ENCODE data around the gene BLNK.

The BLNK gene

GRCh38 chr10:96276426-96276825, 5.1 kb upstream of the BLNK start:
- Histone ChIP-seq H3K4me1 (ENCODE audit: control insufficient read depth in 5 of 5, insufficient read depth in 5 of 5, low read length in 5 of 5) (peaks cover 0 to 34% (median 22%) of the 10 kb centered on the region in 5 donors), H3K27me3 (ENCODE audit: control insufficient read depth in 5 of 5, insufficient read depth in 4 of 5, low read length in 5 of 5) (no peaks in the 10 kb centered on the region), H3K9me3 (ENCODE audit: control insufficient read depth in 5 of 5, low read length in 5 of 5) (no peaks in the 10 kb centered on the region), H3K4me3 (ENCODE audit: low read depth in 1 of 5, low read length in 5 of 5) (no peak overlapping the region), H3K9ac (ENCODE audit: low read length in 5 of 5) (no peak overlapping the region), H3K27ac (ENCODE audit: low read depth, low read length) (no peak overlapping the region), H3K36me3 (ENCODE audit: control insufficient read depth in 5 of 5, insufficient read depth in 5 of 5, low read length in 5 of 5) (no peaks in the 10 kb centered on the region)

- Histone ChIP-seq H3K4me1 (ENCODE audit: control insufficient read depth in 5 of 5, insufficient read depth in 5 of 5, low read length in 5 of 5) (peaks cover 0 to 39% (median 27%) of the 10 kb centered on the region in 5 donors), H3K9me3 (ENCODE audit: control insufficient read depth in 5 of 5, low read length in 5 of 5) (no peaks in the 10 kb centered on the region), H3K4me3 (ENCODE audit: low read depth in 1 of 5, low read length in 5 of 5) (no peak overlapping the region), H3K27me3 (ENCODE audit: control insufficient read depth in 5 of 5, insufficient read depth in 4 of 5, low read length in 5 of 5) (no peaks in the 10 kb centered on the region), H3K36me3 (ENCODE audit: control insufficient read depth in 5 of 5, insufficient read depth in 5 of 5, low read length in 5 of 5) (no peaks in the 10 kb centered on the region), H3K27ac (ENCODE audit: low read depth, low read length) (no peak overlapping the region), H3K9ac (ENCODE audit: low read length in 5 of 5) (no peak overlapping the region)
Observed at GRCh38 chr10:96275685-96276418, 4.5 kb upstream of the BLNK start.

- H3K9ac ChIP-seq (ENCODE audit: low read length in 5 of 5), result no peak overlapping the region
Observed at GRCh38 chr10:96272316-96273280, 1.2 kb upstream of the BLNK start.

GRCh38 chr10:96270571-96270970, 798 bp downstream of the BLNK start:
- peaks cover 0 to 28% (median 22%) of the 10 kb centered on the region in 5 donors for H3K4me1 ChIP-seq (ENCODE audit: control insufficient read depth in 5 of 5, insufficient read depth in 5 of 5, low read length in 5 of 5)
- H3K27ac ChIP-seq (ENCODE audit: low read depth, low read length), result peak overlapping the region; percentile 66
- H3K9me3 ChIP-seq (ENCODE audit: control insufficient read depth in 5 of 5, low read length in 5 of 5), result no peaks in the 10 kb centered on the region
- H3K9ac ChIP-seq (ENCODE audit: low read length in 5 of 5), result no peak overlapping the region
- H3K36me3 ChIP-seq (ENCODE audit: control insufficient read depth in 5 of 5, insufficient read depth in 5 of 5, low read length in 5 of 5), result no peaks in the 10 kb centered on the region
- peak overlapping the region in 3 of 5 donors; percentile 12 to 45 (median 30) for H3K4me3 ChIP-seq (ENCODE audit: low read depth in 1 of 5, low read length in 5 of 5)
- no peaks in the 10 kb centered on the region for H3K27me3 ChIP-seq (ENCODE audit: control insufficient read depth in 5 of 5, insufficient read depth in 4 of 5, low read length in 5 of 5)

More at GRCh38 chr10:96272316-96273280, 1.2 kb upstream of the BLNK start:
- H3K27me3 ChIP-seq (ENCODE audit: control insufficient read depth in 5 of 5, insufficient read depth in 4 of 5, low read length in 5 of 5), result no peaks in the 10 kb centered on the region
- H3K9me3 ChIP-seq (ENCODE audit: control insufficient read depth in 5 of 5, low read length in 5 of 5), result no peaks in the 10 kb centered on the region
- H3K36me3 ChIP-seq (ENCODE audit: control insufficient read depth in 5 of 5, insufficient read depth in 5 of 5, low read length in 5 of 5), result no peaks in the 10 kb centered on the region
- H3K4me1 ChIP-seq (ENCODE audit: control insufficient read depth in 5 of 5, insufficient read depth in 5 of 5, low read length in 5 of 5), result peaks cover 0 to 37% (median 27%) of the 10 kb centered on the region in 5 donors
- H3K4me3 ChIP-seq (ENCODE audit: low read depth in 1 of 5, low read length in 5 of 5), result peak overlapping the region in 1 of 5 donors; percentile 1
- peak overlapping the region; percentile 66 for H3K27ac ChIP-seq (ENCODE audit: low read depth, low read length)

- H3K27ac ChIP-seq (ENCODE audit: low read depth, low read length), result no peak overlapping the region
- H3K9me3 ChIP-seq (ENCODE audit: control insufficient read depth in 5 of 5, low read length in 5 of 5), result no peaks in the 10 kb centered on the region
- peak overlapping the region in 3 of 5 donors; percentile 30 to 44 (median 32) for H3K4me3 ChIP-seq (ENCODE audit: low read depth in 1 of 5, low read length in 5 of 5)
- peak overlapping the region in 1 of 5 donors; percentile 20 for H3K9ac ChIP-seq (ENCODE audit: low read length in 5 of 5)
- peaks cover 0 to 27% (median 22%) of the 10 kb centered on the region in 5 donors for H3K4me1 ChIP-seq (ENCODE audit: control insufficient read depth in 5 of 5, insufficient read depth in 5 of 5, low read length in 5 of 5)
- no peaks in the 10 kb centered on the region for H3K27me3 ChIP-seq (ENCODE audit: control insufficient read depth in 5 of 5, insufficient read depth in 4 of 5, low read length in 5 of 5)
- H3K36me3 ChIP-seq (ENCODE audit: control insufficient read depth in 5 of 5, insufficient read depth in 5 of 5, low read length in 5 of 5), result no peaks in the 10 kb centered on the region
Observed at GRCh38 chr10:96269438-96270300, 1.7 kb downstream of the BLNK start.

GRCh38 chr10:96268341-96268909, 2.9 kb downstream of the BLNK start:
- no peak overlapping the region for H3K27ac ChIP-seq (ENCODE audit: low read depth, low read length)
- no peak overlapping the region for H3K4me3 ChIP-seq (ENCODE audit: low read depth in 1 of 5, low read length in 5 of 5)
- no peaks in the 10 kb centered on the region for H3K9me3 ChIP-seq (ENCODE audit: control insufficient read depth in 5 of 5, low read length in 5 of 5)
- H3K4me1 ChIP-seq (ENCODE audit: control insufficient read depth in 5 of 5, insufficient read depth in 5 of 5, low read length in 5 of 5), result peaks cover 0 to 27% (median 21%) of the 10 kb centered on the region in 5 donors
- no peak overlapping the region for H3K9ac ChIP-seq (ENCODE audit: low read length in 5 of 5)
- no peaks in the 10 kb centered on the region for H3K27me3 ChIP-seq (ENCODE audit: control insufficient read depth in 5 of 5, insufficient read depth in 4 of 5, low read length in 5 of 5)
- H3K36me3 ChIP-seq (ENCODE audit: control insufficient read depth in 5 of 5, insufficient read depth in 5 of 5, low read length in 5 of 5), result no peaks in the 10 kb centered on the region

GRCh38 chr10:96267234-96267705, 4.1 kb downstream of the BLNK start:
- Histone ChIP-seq H3K9me3 (ENCODE audit: control insufficient read depth in 5 of 5, low read length in 5 of 5) (no peaks in the 10 kb centered on the region), H3K27me3 (ENCODE audit: control insufficient read depth in 5 of 5, insufficient read depth in 4 of 5, low read length in 5 of 5) (no peaks in the 10 kb centered on the region), H3K36me3 (ENCODE audit: control insufficient read depth in 5 of 5, insufficient read depth in 5 of 5, low read length in 5 of 5) (no peaks in the 10 kb centered on the region), H3K27ac (ENCODE audit: low read depth, low read length) (no peak overlapping the region), H3K4me1 (ENCODE audit: control insufficient read depth in 5 of 5, insufficient read depth in 5 of 5, low read length in 5 of 5) (peaks cover 0 to 21% (median 13%) of the 10 kb centered on the region in 5 donors), H3K9ac (ENCODE audit: low read length in 5 of 5) (no peak overlapping the region), H3K4me3 (ENCODE audit: low read depth in 1 of 5, low read length in 5 of 5) (no peak overlapping the region)

GRCh38 chr10:96266118-96266770, 5.1 kb downstream of the BLNK start:
- H3K9me3 ChIP-seq (ENCODE audit: control insufficient read depth in 5 of 5, low read length in 5 of 5), result no peaks in the 10 kb centered on the region
- no peaks in the 10 kb centered on the region for H3K36me3 ChIP-seq (ENCODE audit: control insufficient read depth in 5 of 5, insufficient read depth in 5 of 5, low read length in 5 of 5)
- H3K4me1 ChIP-seq (ENCODE audit: control insufficient read depth in 5 of 5, insufficient read depth in 5 of 5, low read length in 5 of 5), result peaks cover 0 to 12% (median 3%) of the 10 kb centered on the region in 5 donors
- H3K27ac ChIP-seq (ENCODE audit: low read depth, low read length), result no peak overlapping the region
- H3K27me3 ChIP-seq (ENCODE audit: control insufficient read depth in 5 of 5, insufficient read depth in 4 of 5, low read length in 5 of 5), result no peaks in the 10 kb centered on the region
- H3K9ac ChIP-seq (ENCODE audit: low read length in 5 of 5), result no peak overlapping the region
- H3K4me3 ChIP-seq (ENCODE audit: low read depth in 1 of 5, low read length in 5 of 5), result no peak overlapping the region

GRCh38 chr10:96264938-96265337, 6.4 kb downstream of the BLNK start:
- peaks cover 0 to 11% (median 0%) of the 10 kb centered on the region in 5 donors for H3K4me1 ChIP-seq (ENCODE audit: control insufficient read depth in 5 of 5, insufficient read depth in 5 of 5, low read length in 5 of 5)
- H3K27me3 ChIP-seq (ENCODE audit: control insufficient read depth in 5 of 5, insufficient read depth in 4 of 5, low read length in 5 of 5), result no peaks in the 10 kb centered on the region

More at GRCh38 chr10:96264938-96265337, 6.4 kb downstream of the BLNK start:
- no peaks in the 10 kb centered on the region for H3K36me3 ChIP-seq (ENCODE audit: control insufficient read depth in 5 of 5, insufficient read depth in 5 of 5, low read length in 5 of 5)
- H3K9ac ChIP-seq (ENCODE audit: low read length in 5 of 5), result no peak overlapping the region
- H3K27ac ChIP-seq (ENCODE audit: low read depth, low read length), result no peak overlapping the region
- no peak overlapping the region for H3K4me3 ChIP-seq (ENCODE audit: low read depth in 1 of 5, low read length in 5 of 5)
- H3K9me3 ChIP-seq (ENCODE audit: control insufficient read depth in 5 of 5, low read length in 5 of 5), result no peaks in the 10 kb centered on the region

All from subcutaneous abdominal adipose tissue (tissue), 5 donors.